ENCODE results near the gene AMTN.

- no peak for TF ChIP-seq EZH2 (IDR thresholded peaks at IDR 0.05)
- no peak for TF ChIP-seq POLR2AphosphoS5 (IDR thresholded peaks at IDR 0.05; ENCODE audit: borderline replicate concordance, low read depth, low read length)
- TF ChIP-seq FOXP2 (optimal IDR thresholded peaks at IDR 0.05; ENCODE audit: control extremely low read depth, extremely low read length, insufficient read depth) = no peak
Measured at GRCh38 chr4:70488748-70489147, 29.6 kb upstream of the AMTN start.
